Measurements from ENCODE around the gene PARVB.
"Not testable (repeated sequence)": the region's sequence is repeated elsewhere in the genome, so short reads cannot be mapped to it uniquely, and the experiment has no call there.

Gene PARVB

DNA sequence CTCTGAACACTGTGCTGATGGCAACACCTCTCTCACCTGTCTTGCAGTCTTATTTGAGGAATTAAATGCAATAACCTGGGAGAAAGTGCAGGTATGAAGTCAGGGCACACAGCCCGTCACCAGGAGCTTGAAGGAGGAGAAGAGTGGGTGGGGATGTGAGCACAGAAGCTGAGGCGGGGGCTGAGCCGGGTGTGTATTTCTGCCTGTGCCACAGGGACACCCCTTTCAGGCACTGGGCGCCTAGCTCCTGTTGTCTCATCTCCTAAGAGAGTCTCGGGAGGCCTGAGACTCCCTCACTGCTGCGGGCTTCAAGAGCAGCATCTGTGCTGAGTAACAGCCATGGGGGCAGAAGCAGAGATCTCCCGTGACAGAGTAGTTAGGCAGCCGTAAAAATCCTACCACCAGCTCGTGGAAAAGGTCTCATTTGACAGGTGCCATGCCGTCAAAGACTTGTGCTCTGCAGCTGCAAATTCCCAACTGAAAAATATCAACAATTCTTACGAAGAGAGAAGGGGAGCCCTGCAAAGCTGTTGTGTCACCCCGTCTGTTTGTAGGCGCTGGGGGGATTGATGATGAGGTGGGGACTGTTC is 26.8 kb downstream of the PARVB start:
- Histone ChIP-seq H3K27me3 (replicated peaks; ENCODE audit: control insufficient read depth, insufficient read depth, low read length, poor library complexity, severe bottlenecking) (no peaks in the 10 kb centered on the region), H3K27ac (ENCODE audit: insufficient read depth, low read length, poor library complexity, severe bottlenecking) (no peak overlapping the region), H3K4me1 (ENCODE audit: control insufficient read depth, insufficient read depth, low read length, poor library complexity, severe bottlenecking) (no peaks in the 10 kb centered on the region), H3K4me3 (ENCODE audit: insufficient read depth, low read depth, low read length, poor library complexity, severe bottlenecking) (no peak overlapping the region), H3K9me3 (ENCODE audit: control insufficient read depth, low read length) (no peaks in the 10 kb centered on the region), H3K36me3 (ENCODE audit: control insufficient read depth, insufficient read depth, low read length) (no peaks in the 10 kb centered on the region)
- no peak for DNase-seq

- Histone ChIP-seq H3K9me3 (ENCODE audit: control insufficient read depth, low read length) (no peaks in the 10 kb centered on the region), H3K4me1 (ENCODE audit: control insufficient read depth, insufficient read depth, low read length, poor library complexity, severe bottlenecking) (no peaks in the 10 kb centered on the region), H3K27ac (ENCODE audit: insufficient read depth, low read length, poor library complexity, severe bottlenecking) (no peak overlapping the region), H3K36me3 (ENCODE audit: control insufficient read depth, insufficient read depth, low read length) (no peaks in the 10 kb centered on the region), H3K27me3 (replicated peaks; ENCODE audit: control insufficient read depth, insufficient read depth, low read length, poor library complexity, severe bottlenecking) (no peaks in the 10 kb centered on the region), H3K4me3 (ENCODE audit: insufficient read depth, low read depth, low read length, poor library complexity, severe bottlenecking) (no peak overlapping the region)
- DNase-seq: no peak
Observed at GRCh38 chr22:44051358-44051757, 27.3 kb downstream of the PARVB start.

DNA sequence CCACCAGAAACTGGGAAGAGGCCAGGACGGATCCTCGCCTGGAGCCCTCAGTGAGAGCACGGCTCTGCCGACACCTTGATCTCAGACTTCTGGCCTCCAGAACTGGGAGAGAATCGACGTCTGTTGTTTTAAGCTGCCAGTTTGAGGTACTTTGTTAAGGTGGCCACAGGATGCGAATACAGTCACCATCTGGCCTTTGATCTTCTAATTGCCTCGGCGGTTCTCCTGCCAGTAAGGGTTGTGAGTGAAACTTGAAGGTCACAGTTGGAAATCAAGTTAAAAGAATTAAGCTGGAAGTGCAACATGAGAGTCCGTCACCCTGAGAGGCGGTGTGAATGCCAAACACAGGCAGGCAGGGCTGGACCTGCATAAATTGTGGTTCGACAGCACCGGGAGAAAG is 27.9 kb downstream of the PARVB start:
- H3K27me3 ChIP-seq (replicated peaks; ENCODE audit: control insufficient read depth, insufficient read depth, low read length, poor library complexity, severe bottlenecking): no peaks in the 10 kb centered on the region
- H3K36me3 ChIP-seq (ENCODE audit: control insufficient read depth, insufficient read depth, low read length): no peaks in the 10 kb centered on the region
- DNase-seq: no peak
- H3K27ac ChIP-seq (ENCODE audit: insufficient read depth, low read length, poor library complexity, severe bottlenecking): no peak overlapping the region
- no peaks in the 10 kb centered on the region for H3K9me3 ChIP-seq (ENCODE audit: control insufficient read depth, low read length)
- no peaks in the 10 kb centered on the region for H3K4me1 ChIP-seq (ENCODE audit: control insufficient read depth, insufficient read depth, low read length, poor library complexity, severe bottlenecking)
- no peak overlapping the region for H3K4me3 ChIP-seq (ENCODE audit: insufficient read depth, low read depth, low read length, poor library complexity, severe bottlenecking)

- no peak for DNase-seq
- H3K4me3 ChIP-seq (ENCODE audit: insufficient read depth, low read depth, low read length, poor library complexity, severe bottlenecking): no peak overlapping the region
- H3K27me3 ChIP-seq (replicated peaks; ENCODE audit: control insufficient read depth, insufficient read depth, low read length, poor library complexity, severe bottlenecking): no peaks in the 10 kb centered on the region
- H3K9me3 ChIP-seq (ENCODE audit: control insufficient read depth, low read length): no peaks in the 10 kb centered on the region
- no peak overlapping the region for H3K27ac ChIP-seq (ENCODE audit: insufficient read depth, low read length, poor library complexity, severe bottlenecking)
- H3K4me1 ChIP-seq (ENCODE audit: control insufficient read depth, insufficient read depth, low read length, poor library complexity, severe bottlenecking): no peaks in the 10 kb centered on the region
- H3K36me3 ChIP-seq (ENCODE audit: control insufficient read depth, insufficient read depth, low read length): no peaks in the 10 kb centered on the region
Observed at GRCh38 chr22:44055805-44056204, 31.7 kb downstream of the PARVB start.

DNA sequence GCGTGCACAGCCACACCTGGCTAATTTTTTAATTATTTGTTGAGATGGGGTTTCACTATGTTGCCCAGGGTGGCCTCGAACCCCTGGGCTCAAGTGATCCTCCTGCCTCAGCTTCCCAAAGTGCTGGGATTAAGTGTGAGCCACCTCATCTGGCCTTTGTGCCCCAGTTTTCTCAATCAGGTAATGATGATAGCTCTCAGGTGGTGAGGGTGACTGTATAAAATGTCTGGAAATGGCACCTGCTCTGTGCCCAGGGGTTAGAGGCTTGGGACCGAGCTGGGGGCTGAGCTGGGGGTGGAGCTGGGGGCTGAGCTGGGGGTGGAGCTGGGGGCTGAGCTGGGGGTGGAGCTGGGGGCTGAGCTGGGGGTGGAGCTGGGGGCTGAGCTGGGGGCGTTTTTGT is 32.5 kb downstream of the PARVB start:
- not testable (repeated sequence) for H3K27me3 ChIP-seq (replicated peaks; ENCODE audit: control insufficient read depth, insufficient read depth, low read length, poor library complexity, severe bottlenecking); H3K4me1 ChIP-seq (ENCODE audit: control insufficient read depth, insufficient read depth, low read length, poor library complexity, severe bottlenecking); DNase-seq; H3K4me3 ChIP-seq (ENCODE audit: insufficient read depth, low read depth, low read length, poor library complexity, severe bottlenecking); H3K9me3 ChIP-seq (ENCODE audit: control insufficient read depth, low read length); H3K27ac ChIP-seq (ENCODE audit: insufficient read depth, low read length, poor library complexity, severe bottlenecking); H3K36me3 ChIP-seq (ENCODE audit: control insufficient read depth, insufficient read depth, low read length)

DNA sequence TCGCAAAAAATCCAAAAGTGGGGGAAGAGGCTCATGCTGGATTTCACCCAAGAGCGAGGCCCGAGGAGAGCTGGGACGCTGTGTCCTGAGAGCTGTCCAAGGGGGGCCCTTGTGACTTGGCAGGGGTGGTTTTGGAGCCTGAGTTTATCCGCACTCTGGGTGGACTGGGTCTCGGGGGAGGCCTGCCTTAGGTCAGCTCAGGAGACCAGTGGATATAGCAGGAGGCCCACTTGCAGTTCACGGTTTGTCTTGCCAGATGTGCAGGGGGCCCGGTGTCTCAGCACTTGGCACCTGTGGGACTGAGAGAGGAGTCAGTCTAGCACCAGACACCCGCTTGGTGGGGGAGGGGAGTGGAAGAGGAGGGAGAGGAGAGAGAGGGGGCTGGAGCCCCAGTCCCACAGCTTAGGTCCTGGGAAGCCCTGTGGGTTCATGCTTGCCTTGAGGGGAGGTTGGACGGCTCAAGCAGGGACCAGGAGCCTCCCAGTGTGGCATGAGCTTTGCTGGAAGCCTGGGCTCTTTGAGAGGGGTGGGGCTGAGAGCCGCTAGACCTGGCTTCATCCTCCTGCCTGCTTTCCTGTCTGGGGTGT is 33.4 kb downstream of the PARVB start:
- no peak overlapping the region for H3K4me3 ChIP-seq (ENCODE audit: insufficient read depth, low read depth, low read length, poor library complexity, severe bottlenecking)
- no peaks in the 10 kb centered on the region for H3K9me3 ChIP-seq (ENCODE audit: control insufficient read depth, low read length)
- H3K27ac ChIP-seq (ENCODE audit: insufficient read depth, low read length, poor library complexity, severe bottlenecking): no peak overlapping the region
- no peaks in the 10 kb centered on the region for H3K36me3 ChIP-seq (ENCODE audit: control insufficient read depth, insufficient read depth, low read length)
- no peak for DNase-seq
- H3K4me1 ChIP-seq (ENCODE audit: control insufficient read depth, insufficient read depth, low read length, poor library complexity, severe bottlenecking): no peaks in the 10 kb centered on the region
- H3K27me3 ChIP-seq (replicated peaks; ENCODE audit: control insufficient read depth, insufficient read depth, low read length, poor library complexity, severe bottlenecking): no peaks in the 10 kb centered on the region

DNA sequence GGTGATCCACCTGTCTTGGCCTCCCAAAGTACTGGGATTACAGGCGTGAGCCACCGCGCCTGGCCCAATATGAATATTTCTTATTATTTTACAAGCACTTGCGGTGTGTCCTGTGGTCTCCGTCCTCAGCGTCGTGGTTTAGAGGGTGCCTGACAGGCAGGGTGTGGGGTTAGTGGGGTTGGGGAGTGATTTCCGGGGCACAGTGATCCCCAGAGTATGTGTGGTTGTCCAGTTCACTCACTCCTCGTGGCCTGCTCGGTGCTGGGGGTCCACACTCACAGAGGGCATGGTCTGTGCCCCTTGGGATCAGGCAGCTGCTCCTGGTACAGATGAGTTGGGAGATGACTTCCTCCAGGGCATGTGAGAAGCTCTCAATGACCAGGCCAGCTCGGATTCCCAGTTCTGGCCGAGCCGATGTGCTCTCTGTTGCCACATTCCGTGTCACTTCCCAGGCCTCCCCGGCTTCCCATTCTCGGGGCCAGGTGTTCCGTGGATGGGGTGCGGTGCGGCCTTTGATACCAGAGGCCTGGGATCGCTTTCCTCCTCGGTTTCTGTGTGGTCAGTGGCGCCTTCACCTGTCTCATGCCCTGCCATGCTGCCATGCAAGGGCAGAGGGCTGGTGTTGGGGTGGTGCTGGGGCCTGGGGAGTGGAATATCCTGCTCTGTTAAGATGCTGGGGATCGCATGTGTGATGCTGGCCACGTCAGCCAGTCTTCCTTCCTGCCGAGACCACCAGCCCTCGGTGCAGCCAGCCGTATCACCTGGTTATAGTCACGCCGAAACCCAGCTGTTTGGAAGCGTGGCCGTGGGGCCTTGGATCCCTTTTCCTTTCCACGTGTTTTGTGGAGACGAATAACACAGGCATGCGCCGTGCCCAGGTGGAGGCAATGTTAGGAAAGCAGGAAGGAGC is 39.6 kb downstream of the PARVB start:
- Histone ChIP-seq H3K4me3 (ENCODE audit: insufficient read depth, low read depth, low read length, poor library complexity, severe bottlenecking) (no peak overlapping the region), H3K27me3 (replicated peaks; ENCODE audit: control insufficient read depth, insufficient read depth, low read length, poor library complexity, severe bottlenecking) (no peaks in the 10 kb centered on the region), H3K9me3 (ENCODE audit: control insufficient read depth, low read length) (no peaks in the 10 kb centered on the region), H3K36me3 (ENCODE audit: control insufficient read depth, insufficient read depth, low read length) (no peaks in the 10 kb centered on the region), H3K27ac (ENCODE audit: insufficient read depth, low read length, poor library complexity, severe bottlenecking) (no peak overlapping the region), H3K4me1 (ENCODE audit: control insufficient read depth, insufficient read depth, low read length, poor library complexity, severe bottlenecking) (no peaks in the 10 kb centered on the region)
- no peak for DNase-seq

GRCh38 chr22:44067033-44067432 is 42.9 kb downstream of the PARVB start:
- DNase-seq: no peak
- Histone ChIP-seq H3K9me3 (ENCODE audit: control insufficient read depth, low read length) (no peaks in the 10 kb centered on the region), H3K36me3 (ENCODE audit: control insufficient read depth, insufficient read depth, low read length) (no peaks in the 10 kb centered on the region), H3K4me1 (ENCODE audit: control insufficient read depth, insufficient read depth, low read length, poor library complexity, severe bottlenecking) (no peaks in the 10 kb centered on the region), H3K27ac (ENCODE audit: insufficient read depth, low read length, poor library complexity, severe bottlenecking) (no peak overlapping the region), H3K27me3 (replicated peaks; ENCODE audit: control insufficient read depth, insufficient read depth, low read length, poor library complexity, severe bottlenecking) (no peaks in the 10 kb centered on the region), H3K4me3 (ENCODE audit: insufficient read depth, low read depth, low read length, poor library complexity, severe bottlenecking) (no peak overlapping the region)

- no peak for DNase-seq
- Histone ChIP-seq H3K4me3 (ENCODE audit: insufficient read depth, low read depth, low read length, poor library complexity, severe bottlenecking) (no peak overlapping the region), H3K27me3 (replicated peaks; ENCODE audit: control insufficient read depth, insufficient read depth, low read length, poor library complexity, severe bottlenecking) (no peaks in the 10 kb centered on the region), H3K27ac (ENCODE audit: insufficient read depth, low read length, poor library complexity, severe bottlenecking) (no peak overlapping the region), H3K9me3 (ENCODE audit: control insufficient read depth, low read length) (no peaks in the 10 kb centered on the region), H3K4me1 (ENCODE audit: control insufficient read depth, insufficient read depth, low read length, poor library complexity, severe bottlenecking) (no peaks in the 10 kb centered on the region), H3K36me3 (ENCODE audit: control insufficient read depth, insufficient read depth, low read length) (no peaks in the 10 kb centered on the region)
Observed at GRCh38 chr22:44067901-44068300, 43.8 kb downstream of the PARVB start.

Data from effector memory CD4-positive, alpha-beta T cell (primary cell).